ENCODE measurements around the gene ITIH1.
"Not testable (repeated sequence)": the region's sequence is repeated elsewhere in the genome, so short reads cannot be mapped to it uniquely, and the experiment has no call there.

ITIH1 gene

DNA sequence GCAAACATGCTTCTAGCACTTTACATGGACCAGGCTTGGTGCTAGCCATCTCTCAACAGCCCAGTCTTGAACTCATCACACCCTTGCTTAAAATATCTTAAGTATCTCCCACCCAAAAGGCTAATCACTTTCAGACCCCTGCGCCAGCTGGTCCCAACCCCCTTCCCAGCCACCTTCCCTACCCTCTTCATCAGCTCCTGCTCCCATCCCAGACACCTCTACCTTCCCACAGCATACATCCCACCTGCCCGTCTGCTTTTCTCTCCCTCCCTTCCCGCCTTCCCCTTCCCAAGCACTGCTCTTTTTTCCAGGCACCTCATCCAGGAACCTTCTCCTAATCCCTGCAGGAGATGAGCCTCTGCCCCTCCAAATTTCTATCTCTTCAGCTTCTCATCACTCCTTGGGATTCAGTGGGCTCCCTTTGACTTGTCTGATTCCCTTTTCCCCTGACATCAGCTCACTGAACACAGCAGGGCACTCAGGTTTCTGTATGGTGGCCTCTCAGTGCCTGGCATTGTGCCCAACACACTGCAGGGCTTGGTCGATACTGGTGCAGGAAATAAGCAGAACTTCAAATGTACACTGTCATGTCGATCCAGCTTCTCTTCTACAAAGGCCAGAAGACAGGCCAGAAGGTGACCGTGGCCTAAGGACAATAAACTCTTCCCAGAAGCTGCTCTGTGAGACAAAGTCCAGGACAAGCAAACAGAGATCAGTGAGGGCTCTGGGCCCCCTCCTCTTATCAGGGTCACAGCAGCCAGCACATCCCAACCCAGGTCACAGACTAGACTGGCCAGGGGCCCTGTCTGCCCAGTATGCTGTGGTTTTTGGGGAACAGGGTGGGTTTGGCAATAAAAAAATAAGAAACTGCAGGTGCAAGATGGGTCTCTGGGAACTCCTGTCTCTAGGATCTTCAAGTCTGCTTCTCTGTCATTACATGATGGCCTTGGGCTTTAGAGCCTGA is 2.2 kb upstream of the ITIH1 start:
- peak; percentile 82 for DNase-seq

DNA sequence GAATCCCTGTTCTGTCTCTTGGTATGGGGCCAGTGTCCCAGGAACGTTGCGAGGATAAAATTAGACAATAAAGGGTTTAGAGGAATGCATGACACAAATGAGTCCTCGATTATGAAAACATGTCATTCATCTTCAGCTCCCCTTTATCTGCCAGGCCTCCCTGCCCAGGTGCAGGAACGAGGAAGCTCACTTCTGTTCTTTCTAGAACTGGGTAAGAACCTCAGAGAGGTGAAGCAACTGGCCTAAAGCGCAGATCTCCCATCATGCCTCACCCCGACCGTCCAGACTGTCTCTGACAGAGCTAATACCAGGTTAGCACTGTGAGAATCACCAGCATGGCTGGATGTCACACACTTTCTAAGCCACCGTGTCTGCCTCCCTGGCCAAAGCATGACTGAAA is 1.5 kb upstream of the ITIH1 start:
- no peak for DNase-seq

DNA sequence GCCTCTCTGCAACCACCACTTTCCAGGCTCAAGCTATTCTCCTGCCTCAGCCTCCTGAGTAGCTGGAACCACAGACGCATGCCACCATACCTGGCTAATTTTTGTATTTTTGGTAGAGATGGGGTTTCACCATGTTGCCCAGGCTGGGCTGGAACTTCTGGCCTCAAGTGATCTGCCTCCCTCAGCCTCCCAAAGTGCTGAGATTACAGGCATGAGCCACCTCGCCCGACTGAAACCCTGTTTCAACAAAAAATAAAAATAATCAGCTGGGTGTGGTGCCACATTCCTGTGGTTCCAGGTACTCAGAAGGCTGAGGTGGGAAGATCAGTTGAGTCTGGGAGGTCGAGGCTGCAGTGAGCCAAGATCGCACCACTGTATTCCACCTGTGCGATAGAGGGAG is 913 bp upstream of the ITIH1 start:
- not testable (repeated sequence) for DNase-seq

DNA sequence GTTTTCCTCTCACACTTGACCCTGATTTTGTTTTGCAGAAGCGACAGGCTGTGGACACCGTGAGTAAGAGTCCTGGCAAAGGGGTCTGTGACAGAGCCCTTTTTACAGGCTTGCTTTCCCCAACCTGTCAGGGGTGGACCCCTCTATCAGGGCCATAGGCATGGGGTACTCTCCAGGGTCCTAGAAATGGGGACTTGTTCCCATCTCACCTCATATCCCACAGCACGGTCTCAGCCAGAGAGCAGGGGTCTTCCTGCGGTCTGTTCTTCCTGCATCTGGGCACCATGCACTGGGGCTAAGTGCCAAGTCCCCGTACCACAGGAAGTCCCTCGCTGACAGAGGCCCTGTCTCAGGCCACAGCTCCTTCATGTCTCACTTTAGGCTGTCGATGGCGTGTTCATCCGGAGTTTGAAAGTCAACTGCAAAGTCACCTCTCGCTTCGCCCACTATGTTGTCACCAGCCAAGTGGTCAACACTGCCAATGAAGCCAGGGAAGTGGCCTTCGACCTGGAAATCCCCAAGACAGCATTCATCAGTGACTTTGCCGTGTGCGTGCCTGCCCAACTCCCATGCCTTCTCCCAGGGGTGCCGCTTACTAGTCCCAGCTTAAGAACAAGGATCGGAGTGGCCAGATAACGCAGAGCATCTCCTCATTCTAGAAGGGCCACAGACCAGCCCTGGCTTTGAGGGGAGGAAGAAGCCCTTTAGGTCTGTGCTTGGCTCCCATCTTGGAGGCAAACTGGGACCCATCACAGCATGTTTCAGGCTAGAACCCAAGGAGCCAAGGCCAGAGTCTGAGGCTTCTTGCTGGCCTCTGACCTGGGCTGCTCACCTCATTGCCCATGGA is 783 bp downstream of the ITIH1 start:
- no peak for DNase-seq

DNA sequence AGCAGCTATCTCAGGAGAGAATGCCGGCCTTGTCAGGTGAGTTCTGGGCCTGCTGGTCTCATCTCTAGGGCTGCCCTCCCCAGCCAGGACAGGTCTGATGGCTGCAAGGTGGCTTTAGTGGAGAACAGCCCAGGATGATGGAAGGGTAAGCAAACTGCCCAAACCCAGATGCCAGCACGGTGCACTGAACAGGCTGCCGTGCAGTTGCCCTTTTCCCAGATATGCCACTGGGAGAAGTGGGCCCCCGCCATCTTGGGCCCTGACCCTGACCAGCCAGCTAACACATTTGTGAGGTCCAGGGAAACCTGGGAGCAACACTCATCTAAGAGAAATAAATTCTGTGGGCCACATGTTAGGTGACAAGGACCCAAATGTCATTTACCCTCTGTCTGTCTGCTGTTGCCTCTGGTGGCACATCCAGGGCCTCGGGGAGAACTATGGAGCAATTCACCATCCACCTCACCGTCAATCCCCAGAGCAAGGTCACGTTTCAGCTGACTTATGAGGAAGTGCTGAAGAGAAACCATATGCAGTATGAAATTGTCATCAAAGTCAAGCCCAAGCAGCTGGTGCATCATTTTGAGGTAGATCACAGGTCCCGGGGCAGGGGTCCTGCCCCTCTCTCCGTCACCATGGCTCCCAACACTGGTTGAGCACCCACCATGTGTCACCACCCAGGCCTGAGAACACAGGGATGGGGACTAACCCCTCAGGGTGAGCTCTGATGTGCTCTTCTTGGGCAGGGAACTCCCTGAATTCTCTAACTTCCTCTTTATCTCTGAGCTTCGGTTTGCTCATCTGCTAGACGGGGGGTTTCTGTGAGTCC is 1.8 kb downstream of the ITIH1 start:
- DNase-seq: no peak

DNA sequence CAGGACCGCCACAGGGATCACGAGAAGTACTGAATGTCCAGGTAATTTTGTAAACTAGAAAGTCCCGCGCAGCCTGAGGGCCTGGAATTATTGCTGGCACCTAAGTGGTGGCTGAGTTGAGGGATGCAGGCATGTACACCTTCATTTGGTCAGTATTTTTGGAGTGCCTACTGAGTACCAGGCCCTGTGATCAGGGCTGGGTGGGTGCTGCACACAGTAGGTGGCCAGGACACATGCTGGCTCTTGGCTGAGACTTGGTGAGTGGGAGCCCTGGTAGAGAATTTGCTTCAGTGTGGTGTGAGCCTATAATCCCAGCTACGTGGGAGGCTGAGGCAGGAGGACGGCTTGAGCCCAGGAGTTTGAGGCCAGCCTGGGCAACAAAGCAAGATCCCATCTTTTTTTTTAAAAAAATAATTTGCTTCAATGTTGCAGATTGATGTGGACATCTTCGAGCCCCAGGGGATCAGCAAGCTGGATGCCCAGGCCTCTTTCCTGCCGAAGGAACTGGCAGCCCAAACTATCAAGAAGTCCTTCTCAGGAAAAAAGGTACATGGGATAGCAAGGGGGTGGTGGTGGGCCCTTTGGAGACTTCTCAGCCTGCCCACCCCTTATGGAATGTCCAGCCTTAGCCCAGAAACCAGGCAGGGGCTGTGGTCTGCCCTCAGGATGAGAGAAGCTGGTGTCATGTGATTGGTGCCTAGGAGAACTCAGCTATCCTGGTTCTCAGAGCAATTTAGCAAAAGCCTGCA is 2.6 kb downstream of the ITIH1 start:
- DNase-seq: no peak

DNA sequence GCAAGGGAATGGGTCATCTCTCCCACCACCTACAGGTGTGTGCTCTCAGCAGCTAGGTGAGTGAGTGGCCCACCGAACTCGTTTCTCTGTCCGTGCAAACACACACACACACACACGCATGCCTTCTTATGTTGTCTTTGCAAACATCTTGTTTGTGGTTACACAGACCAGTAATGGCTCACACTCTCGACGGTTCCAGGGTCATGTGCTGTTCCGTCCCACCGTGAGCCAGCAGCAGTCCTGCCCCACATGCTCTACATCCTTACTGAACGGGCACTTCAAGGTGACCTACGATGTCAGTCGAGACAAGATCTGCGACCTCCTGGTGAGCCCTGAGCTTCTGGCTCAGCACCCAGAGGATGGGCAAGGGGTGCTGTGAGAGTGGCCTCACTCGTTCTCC is 4.3 kb downstream of the ITIH1 start:
- DNase-seq: no peak

DNA sequence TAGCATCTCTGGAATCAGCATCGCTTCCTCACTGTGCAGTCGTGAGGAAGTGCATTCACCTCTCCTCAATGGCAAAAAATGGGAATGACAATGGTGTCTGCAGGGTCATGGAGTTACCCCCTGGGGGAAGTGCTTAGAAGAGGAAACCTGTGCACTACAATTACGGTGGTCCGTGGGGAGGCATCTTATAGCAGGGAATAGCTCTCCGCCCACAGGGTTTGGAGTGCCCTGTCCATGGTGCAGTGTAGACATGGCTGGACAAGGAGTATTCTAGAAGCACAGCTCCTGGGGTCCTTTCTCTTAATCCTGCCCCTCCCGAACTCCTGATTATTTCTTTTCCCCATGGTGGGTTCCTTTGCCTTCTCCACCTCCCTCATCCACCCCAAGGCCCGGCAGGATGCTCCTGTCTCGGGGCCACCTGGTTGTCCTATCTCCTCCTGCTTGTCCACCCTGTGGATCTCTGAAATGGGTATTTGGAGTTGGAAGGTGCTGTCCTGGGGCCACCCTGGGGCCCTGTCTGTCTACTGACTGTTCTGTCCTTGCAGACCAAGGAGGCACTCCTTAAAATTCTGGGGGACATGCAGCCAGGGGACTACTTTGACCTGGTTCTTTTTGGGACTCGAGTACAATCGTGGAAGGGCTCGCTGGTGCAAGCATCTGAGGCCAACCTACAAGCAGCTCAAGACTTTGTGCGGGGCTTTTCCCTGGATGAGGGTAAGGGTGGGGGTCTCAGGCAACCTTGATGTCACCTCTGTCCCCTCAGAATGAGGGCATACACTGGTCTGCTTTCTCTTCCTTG is 5.2 kb downstream of the ITIH1 start:
- no peak for DNase-seq

DNA sequence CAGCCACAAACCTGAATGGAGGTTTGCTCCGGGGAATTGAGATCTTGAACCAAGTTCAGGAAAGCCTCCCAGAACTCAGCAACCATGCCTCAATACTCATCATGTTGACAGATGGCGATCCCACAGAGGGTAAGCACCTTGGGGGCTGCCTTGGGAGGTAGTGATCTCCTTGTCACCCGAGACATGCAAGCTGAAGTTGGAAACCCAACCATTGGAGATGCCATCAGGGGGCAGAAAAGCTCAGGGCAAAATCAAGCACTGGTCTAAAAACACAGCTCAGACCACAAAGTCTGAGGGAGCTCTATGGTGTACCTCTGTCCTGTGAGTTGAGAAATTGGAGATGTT is 5.8 kb downstream of the ITIH1 start:
- DNase-seq: no peak

DNA sequence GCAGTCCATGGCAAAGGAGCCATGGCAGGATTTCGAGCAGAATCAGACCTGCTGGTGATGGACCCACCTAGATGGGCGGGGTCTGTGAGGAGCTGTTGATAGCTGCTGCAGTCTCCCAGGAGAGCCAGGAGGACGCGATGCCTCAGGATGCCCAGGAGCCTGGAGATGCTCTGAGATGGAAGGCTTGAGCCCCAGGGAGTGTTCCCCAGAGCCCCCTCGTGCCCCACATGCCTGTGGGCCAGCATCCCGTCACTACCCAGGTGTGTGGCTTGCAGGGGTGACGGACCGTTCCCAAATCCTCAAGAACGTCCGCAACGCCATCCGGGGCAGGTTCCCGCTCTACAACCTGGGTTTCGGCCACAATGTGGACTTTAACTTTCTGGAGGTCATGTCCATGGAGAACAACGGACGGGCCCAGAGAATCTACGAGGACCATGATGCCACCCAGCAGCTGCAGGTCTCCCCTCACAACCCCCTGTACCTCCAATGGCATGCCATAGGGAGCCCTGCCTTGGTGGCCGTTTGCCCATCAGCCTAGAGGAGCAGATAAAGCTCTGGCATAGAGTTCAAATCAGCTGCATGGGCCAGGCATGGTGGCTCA is 6.7 kb downstream of the ITIH1 start:
- no peak for DNase-seq

DNA sequence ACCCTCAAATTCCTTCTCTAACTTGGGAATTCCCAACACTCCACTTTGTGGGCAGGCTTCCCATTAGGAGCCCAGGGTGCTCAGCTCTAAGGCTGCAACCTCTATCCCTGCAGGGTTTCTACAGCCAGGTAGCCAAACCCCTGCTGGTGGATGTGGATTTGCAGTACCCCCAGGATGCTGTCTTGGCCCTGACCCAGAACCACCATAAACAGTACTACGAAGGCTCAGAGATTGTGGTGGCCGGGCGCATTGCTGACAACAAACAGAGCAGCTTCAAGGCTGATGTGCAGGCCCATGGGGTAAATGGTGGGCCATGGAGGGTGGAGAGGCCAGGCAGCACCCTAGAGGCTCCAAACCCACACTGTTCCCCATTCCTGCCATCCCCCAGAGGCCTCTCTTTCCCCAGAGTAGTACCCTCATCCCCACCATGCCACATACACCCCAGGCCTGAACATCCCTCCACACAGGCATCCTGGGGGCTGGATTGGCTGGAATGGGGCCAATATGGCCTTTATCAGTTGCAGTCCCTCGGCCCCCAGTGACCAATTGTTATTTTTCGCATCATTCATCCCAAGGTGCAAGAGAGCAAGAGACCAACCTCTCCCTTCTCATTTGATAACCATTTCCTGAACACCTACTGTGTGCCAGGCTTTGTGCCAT is 7.7 kb downstream of the ITIH1 start:
- no peak for DNase-seq

DNA sequence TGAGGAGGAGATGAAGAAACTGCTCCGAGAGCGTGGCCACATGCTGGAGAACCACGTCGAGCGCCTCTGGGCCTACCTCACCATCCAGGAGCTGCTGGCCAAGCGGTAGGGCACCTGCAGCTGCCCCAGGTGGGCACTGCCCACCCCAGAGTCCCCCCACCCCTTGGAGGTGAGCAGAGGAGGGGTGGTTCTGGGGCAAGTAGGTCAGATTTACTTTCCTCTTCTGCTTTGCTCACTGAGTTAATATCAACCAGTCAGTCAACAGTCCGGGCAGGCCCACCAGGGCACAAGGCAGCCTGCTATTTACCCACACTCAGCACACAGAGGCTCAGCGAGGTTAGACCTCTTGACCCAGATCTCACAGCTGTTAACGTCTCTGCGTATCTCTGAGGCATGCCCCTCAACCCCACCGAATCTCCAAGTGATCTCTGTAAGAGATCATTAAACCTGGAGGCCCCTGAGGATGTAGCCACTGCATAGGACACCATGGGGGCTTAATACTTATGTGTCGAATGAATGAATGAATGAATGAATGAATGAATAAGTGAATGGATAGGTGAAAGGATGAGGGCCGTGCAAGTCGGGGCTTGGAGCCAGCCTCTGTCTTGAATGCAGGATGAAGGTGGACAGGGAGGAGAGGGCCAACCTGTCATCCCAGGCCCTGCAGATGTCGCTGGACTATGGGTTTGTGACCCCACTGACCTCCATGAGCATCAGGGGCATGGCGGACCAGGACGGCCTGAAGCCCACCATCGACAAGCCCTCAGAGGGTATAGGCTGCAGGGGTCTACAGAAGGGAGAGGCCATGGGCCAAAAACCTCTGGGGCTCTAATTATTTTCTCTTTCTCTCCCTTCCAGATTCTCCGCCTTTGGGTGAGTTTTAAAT is 9.2 kb downstream of the ITIH1 start:
- DNase-seq: no peak

DNA sequence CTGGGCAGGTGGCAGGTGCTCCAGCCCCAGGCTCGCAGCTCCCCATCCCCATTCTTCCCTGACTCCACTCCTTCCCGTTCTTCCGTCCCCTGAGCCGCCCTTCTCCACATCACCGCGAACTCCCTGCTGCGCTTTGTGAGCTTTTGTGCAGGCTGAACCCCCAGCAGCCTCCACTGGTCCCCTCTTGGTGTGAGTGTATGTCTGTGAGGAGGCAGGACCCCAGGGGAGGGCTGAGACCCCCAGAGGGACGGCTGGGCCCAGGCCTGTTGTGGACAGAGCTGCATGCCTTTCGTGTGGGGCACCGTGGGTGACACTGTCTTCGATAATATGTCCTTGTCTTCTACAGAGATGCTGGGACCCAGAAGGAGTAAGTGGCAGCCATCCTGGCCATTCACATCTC is 9.8 kb downstream of the ITIH1 start:
- no peak for DNase-seq

DNA sequence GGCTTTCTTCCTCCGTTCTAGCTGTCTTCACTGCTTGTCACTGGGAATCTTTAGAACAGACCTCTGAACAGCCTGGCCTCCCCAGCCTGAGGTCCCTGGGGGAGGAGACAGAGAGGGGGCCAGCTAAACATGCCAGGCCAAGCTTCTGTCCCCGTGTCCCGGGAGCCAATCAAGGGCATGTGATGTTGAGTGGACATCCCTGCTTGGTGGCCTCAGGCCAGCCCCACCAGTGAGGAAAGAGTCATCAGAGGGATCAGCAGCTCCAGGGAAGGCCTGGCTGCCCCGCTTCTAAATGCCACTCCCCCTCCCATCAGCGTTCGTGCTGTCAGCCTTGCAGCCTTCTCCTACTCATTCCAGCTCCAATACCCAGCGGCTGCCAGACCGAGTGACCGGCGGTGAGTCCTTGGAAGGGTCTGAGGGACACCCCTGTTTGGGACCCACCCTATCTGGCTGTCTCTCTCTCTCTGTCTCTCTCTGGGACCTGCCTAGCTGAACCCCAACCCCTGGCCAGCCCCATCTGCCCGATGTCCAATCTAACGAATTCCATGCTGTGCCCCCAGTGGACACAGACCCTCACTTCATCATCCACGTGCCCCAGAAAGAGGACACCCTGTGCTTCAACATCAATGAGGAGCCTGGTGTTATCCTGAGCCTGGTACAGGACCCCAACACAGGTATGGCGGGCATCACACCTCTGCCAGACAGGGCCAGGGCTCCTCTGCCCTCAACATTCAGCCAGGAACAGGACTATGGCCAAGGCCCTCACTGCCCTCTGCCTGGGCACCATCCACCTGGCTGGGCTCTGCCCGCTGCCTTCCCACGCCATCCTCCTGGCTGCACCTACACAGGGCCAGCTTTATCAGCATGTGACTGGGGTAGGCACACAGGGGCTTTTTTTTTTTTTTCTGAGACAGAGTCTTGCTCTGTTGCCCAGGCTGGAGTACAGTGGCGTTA is 10.6 kb downstream of the ITIH1 start:
- no peak for DNase-seq

DNA sequence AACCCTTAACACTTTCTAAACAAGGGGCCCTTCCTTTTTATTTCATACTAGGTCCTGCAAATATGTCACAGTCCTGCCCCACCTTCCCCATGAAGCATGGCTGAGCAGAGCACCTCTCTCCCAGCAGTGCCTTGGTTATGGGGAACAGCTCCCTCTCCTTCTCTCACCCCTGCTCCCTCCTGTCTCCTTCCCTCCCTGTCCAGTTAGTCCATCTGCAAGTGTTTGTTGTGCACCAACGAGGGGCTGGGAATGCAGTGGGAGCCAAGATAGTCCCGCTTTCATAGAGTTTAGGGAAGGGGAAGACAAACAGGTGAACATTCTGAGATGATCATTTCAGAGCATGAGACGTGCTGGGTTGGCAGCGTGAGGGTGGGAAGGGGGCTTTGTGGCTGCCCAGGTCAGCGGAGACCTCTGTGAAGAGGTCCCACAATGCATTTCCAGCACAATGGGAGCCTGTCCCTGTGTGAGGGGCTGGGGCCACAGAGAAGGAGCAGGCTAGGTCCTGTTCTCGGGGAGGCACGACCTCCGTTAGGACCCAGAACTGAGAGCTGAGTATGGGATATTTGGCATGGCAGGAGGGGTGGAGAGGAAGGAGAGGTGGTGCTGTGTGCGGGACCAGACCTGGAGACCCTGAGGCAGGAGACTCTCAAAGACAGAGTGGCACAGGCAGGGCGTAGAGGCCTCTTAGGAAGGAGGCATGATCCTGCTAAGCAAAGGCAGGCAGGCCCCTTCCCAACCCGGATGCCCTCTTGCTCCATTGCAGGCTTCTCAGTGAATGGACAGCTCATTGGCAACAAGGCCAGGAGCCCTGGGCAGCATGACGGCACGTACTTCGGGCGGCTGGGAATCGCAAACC is 11.7 kb downstream of the ITIH1 start:
- no peak for DNase-seq

DNA sequence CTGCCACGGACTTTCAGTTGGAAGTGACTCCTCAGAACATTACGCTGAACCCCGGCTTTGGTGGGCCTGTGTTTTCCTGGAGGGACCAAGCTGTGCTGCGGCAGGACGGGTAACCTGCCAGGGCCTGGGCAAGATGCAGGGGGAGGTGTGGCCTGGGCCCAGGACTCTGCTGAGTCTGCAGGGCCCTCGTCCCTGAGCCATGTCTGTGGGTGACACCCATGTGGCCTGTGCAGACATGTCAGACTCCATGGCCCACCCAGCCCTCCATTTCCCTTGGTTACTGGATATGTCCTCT is 12.3 kb downstream of the ITIH1 start:
- no peak for DNase-seq

DNA sequence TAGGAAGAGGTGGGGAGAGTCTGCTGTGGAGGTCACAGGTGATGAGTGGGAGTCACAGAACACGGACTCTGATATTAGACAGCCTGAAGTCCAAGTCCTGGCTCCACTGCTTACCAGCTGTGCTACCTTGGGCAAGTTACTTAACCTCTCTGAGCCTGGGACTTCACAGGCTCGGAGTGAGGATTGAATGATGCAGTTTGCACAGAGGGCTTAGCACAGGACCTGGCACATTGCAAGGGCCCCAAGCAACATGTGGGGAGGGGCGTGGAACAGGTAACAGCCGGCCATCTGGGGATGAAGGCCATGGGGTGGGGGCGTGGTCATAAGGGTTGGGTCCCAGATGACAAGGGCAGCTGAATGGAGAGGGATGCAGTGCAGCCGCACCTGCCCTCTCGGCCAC is 12.9 kb downstream of the ITIH1 start:
- DNase-seq: no peak

DNA sequence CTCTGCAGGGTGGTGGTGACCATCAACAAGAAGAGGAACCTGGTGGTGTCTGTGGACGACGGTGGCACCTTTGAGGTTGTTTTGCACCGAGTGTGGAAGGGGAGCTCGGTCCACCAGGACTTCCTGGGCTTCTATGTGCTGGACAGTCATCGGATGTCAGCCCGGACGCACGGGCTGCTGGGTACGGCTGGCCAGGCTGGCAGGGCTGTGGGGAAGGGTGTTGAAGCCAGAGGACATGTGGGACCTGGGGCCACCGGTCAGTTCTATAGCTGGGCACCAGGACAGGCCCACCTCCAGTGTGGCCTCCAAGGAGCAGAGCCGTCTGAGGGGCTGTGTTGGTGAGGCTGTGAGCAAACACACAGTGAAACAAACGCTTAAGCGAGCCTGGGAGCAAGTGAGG is 13.3 kb downstream of the ITIH1 start:
- DNase-seq: no peak
